B cell (primary cell): ENCODE measurements around the gene FRMD4B.

Experiments used
- EZH2 ChIP-seq: IDR thresholded peaks from 2 replicates; pipeline ENCODE4 v1.6.1; 2012; ENCODE audit warnings: borderline replicate concordance, low read depth, mild to moderate bottlenecking, moderate library complexity, low read length; ENCODE audit not compliant: insufficient read depth, poor library complexity, severe bottlenecking
- TF ChIP-seq, protein P1 (sequence below): fragments of 200-600 bp; IDR thresholded peaks from one replicate; pipeline ENCODE4 v1.8.0; 2022; ENCODE audit warnings: antibody characterized with exemption, mild to moderate bottlenecking

DNA sequence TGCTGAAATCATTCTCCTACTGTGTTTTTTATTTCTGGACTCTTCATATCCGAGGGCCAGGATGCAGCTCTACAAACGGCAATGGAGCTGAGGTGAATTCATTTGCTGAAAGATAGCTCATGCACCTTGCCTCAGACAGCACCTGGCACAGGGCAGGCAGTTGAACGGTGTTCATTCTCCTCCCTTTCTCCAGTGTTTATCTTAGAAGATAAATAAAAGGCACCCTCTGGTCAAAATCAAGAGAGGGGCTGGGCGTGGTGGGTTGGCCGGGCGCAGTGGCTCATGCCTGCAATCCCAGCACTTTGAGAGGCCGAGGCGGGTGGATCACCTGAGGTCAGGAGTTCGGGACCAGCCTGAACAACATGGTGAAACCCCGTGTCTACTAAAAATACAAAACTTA is 184.2 kb downstream of the FRMD4B start:
- TF ChIP-seq, protein P1, sequence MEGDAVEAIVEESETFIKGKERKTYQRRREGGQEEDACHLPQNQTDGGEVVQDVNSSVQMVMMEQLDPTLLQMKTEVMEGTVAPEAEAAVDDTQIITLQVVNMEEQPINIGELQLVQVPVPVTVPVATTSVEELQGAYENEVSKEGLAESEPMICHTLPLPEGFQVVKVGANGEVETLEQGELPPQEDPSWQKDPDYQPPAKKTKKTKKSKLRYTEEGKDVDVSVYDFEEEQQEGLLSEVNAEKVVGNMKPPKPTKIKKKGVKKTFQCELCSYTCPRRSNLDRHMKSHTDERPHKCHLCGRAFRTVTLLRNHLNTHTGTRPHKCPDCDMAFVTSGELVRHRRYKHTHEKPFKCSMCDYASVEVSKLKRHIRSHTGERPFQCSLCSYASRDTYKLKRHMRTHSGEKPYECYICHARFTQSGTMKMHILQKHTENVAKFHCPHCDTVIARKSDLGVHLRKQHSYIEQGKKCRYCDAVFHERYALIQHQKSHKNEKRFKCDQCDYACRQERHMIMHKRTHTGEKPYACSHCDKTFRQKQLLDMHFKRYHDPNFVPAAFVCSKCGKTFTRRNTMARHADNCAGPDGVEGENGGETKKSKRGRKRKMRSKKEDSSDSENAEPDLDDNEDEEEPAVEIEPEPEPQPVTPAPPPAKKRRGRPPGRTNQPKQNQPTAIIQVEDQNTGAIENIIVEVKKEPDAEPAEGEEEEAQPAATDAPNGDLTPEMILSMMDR = no peak
- TF ChIP-seq EZH2 = no peak
